ENCODE measurements around the gene HLF. TPM values are rescaled to one million over a fixed set of nuclear protein-coding genes. Genes with fewer than 3 reads are reported as not detected.

HLF gene
- total and polyA plus RNA-seq, 2 of the 4 experiments (the other 2 are of a cell fraction): 0.18 TPM; not detected in 1

DNA sequence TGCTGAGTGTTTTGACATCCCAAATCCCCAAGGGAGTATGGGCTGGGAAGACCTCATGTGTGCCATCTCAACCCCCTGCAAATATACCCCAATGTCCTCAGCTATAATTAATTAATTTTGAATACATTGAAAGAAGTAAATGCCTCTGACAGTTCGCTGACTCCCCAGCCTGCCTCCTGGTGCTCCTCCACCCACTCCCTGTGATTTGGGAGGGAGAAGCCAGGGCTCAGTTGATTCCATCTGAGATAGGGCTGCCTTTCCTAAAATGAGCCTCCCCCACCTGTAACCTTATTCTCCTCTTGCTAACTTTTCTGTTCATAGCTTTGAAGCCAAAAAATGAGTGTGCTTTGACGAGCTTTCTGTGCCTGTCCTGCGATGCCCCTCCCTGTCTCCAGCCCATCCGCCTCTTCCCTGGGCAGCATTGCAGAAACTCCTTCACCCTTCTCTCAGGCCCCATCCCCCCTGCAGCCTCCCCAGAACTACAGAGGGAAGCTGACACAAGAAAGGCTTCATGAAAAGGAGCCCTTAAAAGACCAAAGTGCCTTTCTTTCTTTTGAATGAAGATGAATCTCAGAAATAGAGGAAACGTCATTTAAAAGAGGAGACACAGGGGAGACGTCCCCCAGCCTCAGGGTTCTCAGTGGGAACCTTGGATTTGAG lies 70.3 kb downstream of the HLF start:
- Histone ChIP-seq H2BK120ac (ENCODE audit: low read depth, low read length) (no peak overlapping the region), H3K79me1 (ENCODE audit: low read depth in 1 of 2, low read length in 2 of 2) (no peaks in the 10 kb centered on the region), H4K8ac (ENCODE audit: low read depth in 2 of 2, low read length in 2 of 2) (no peak overlapping the region), H3K56ac (ENCODE audit: extremely low read depth, insufficient read depth, low read length) (no peak overlapping the region), H3K9ac (ENCODE audit: low read depth, low read length) (no peak overlapping the region), H3K4ac (ENCODE audit: low read depth, low read length) (no peak overlapping the region), H3K4me2 (ENCODE audit: low read depth, low read length) (no peak overlapping the region), H3K36me3 (ENCODE audit: control insufficient read depth, insufficient read depth, low read length) (no peaks in the 10 kb centered on the region), H2AK5ac (ENCODE audit: low read depth, low read length) (no peak overlapping the region), H3K23ac (ENCODE audit: low read depth, low read length) (no peak overlapping the region), H3K14ac (replicated peaks; ENCODE audit: low read depth, low read length) (no peak overlapping the region), H4K5ac (ENCODE audit: low read depth, low read length) (no peak overlapping the region), H3K4me1 (ENCODE audit: control insufficient read depth, insufficient read depth, low read length) (no peaks in the 10 kb centered on the region), H3K9me3 (ENCODE audit: control insufficient read depth, insufficient read depth, low read length) (no peaks in the 10 kb centered on the region), H3K9me1 (ENCODE audit: insufficient read depth, low read length) (no peaks in the 10 kb centered on the region), H3K27me3 (ENCODE audit: control insufficient read depth, insufficient read depth, low read length) (peaks cover 6% of the 10 kb centered on the region; the same call in 1 of the 2 replicates), H3K18ac (ENCODE audit: low read depth, low read length) (no peak overlapping the region), H4K91ac (ENCODE audit: insufficient read depth, low read depth, low read length) (no peak overlapping the region), H2BK15ac (ENCODE audit: low read depth, low read length) (no peak overlapping the region), H4K20me1 (ENCODE audit: insufficient read depth, low read length) (no peaks in the 10 kb centered on the region), H3K27ac (ENCODE audit: insufficient read depth, low read length) (no peak overlapping the region), H2BK5ac (ENCODE audit: low read depth, low read length, poor library complexity, severe bottlenecking) (no peak overlapping the region), H2AK9ac (replicated peaks; ENCODE audit: low read depth, low read length, poor library complexity) (no peak overlapping the region), H3K4me3 (ENCODE audit: insufficient read depth, low read depth, low read length) (no peak overlapping the region), H2BK20ac (ENCODE audit: low read depth, low read length) (no peak overlapping the region), H2AFZ (replicated peaks; ENCODE audit: low read length, poor library complexity) (no peak overlapping the region)
- 5% methylated on average over 2 of the region's 6 CpGs; no CpG with 5 or more reads in 1 of the 2 experiments for WGBS, 2 experiments (ENCODE audit: extremely low coverage in 2 of 2, insufficient read length in 1 of 2)
- DNase-seq (no peak), ATAC-seq (ENCODE audit: low read depth) (no peak)
- TF ChIP-seq RAD21 (IDR thresholded peaks at IDR 0.05; ENCODE audit: low read length): no peak
- TF ChIP-seq MAZ (IDR thresholded peaks at IDR 0.05; ENCODE audit: borderline replicate concordance, low read depth, low read length): no peak
- no peak for TF ChIP-seq RCOR1 (IDR thresholded peaks at IDR 0.05; ENCODE audit: insufficient replicate concordance, low read length)
- no peak for TF ChIP-seq POLR2A (IDR thresholded peaks at IDR 0.05; ENCODE audit: low read depth, low read length)
- intact Hi-C loops (cut with micrococcal nuclease): no loop called here
- in situ Hi-C loops (cut with MboI; ENCODE audit: low sequenced_read_pairs): no loop called here
- CTCF ChIA-PET: interaction anchor here (1.2 kb wide), 1 partner anchor 13 kb away, joined by 4 read pairs; no protein-coding TSS in a partner anchor
- POLR2A ChIA-PET (ENCODE audit: unreplicated experiment): no interaction called here
- BruUV-seq (replicated peaks): no TSS peak
- dilution Hi-C loops (cut with HindIII; ENCODE audit: low sequenced_read_pairs, unreplicated experiment): no loop called here

Measured in IMR-90 (cell line).